Smooth muscle cell of the brain vasculature (primary cell): ENCODE measurements around the gene AGPAT2.

Experiments
- DNase-seq: peaks from one replicate; pipeline ENCODE4 v3.0.0-alpha.2; 2012; ENCODE audit warnings: low read depth, low spot score

Gene AGPAT2

DNA sequence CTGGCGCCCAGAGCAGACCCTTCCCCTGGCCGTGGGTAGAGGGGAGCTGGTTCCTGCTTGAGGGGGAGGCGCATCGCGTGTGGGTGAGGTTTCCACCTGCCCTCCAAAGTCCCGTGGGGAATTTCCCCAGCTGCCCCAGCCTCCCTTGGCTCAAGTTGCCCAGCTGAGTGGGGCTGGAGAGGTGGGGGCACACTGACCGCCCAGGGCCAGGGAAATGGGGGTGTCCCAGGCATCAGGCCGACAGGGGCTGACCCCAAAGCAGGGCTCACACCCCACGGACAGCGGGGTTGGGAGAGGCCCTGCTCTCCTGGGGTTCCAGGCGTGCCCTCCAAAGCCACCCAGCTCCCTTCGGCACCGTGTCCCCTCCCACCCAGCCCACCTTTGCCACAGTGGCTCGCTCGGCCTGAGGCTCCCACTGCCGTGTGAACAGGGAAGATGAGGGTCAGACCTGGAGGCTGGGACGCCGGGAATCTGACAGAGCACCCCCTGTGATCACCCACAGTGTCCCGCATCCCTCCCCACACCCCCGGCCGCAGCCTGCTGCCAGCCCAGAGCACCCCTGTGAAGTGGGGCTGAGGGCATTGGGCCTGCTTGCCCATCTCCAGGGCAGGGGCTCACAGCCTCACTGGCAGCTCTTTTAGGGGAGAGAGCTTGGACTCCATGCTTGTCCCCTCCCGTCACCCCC lies 25.5 kb downstream of the AGPAT2 start:
- DNase-seq: no peak

- DNase-seq: no peak
Observed at GRCh38 chr9:136660971-136661550, 26.2 kb downstream of the AGPAT2 start.

DNA sequence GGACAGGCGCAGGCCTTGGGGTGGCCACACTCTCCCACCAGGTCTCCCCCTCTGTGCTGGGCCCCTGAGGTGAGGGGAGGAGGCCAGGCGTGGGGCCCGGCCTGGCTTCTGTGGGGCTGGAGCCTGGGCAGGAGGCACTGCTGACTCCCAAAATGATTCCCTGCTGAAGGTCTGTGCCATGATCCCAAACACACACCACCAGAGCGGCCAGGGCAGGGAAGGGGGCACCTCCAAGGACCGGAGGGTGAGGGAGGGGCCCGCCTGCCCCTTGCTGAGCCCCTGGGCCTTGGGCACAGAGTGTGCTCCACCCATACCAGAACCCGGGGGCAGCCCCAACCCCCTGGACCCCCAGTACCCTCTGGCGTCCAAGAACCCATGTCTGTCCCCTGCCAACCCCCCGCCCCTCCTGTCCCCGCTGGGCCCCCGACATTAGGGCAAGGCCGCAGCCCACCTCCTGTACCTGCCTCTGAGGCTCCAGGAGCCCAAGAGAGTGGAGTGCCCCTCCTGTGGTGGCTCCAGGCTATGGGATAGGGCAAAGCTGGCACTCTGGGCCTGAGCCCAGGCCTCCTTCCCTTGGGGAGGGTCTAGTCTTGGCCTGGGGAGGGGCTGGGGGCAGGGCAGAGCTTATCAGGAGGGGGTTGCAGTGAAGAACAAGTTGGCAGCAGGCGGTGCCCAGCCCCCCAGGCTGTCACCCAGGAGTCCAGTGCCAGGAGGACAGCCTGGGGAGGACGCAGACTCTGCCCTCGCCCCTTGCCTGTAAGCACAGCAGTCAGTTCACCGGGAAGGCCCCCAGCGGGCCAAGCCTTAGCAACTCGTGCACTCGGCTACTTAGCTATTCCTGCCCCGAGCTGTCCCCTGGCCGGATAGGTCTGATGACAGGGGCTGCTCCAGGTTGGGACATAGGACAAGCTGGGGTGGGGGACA lies 27.1 kb downstream of the AGPAT2 start:
- no peak for DNase-seq

DNA sequence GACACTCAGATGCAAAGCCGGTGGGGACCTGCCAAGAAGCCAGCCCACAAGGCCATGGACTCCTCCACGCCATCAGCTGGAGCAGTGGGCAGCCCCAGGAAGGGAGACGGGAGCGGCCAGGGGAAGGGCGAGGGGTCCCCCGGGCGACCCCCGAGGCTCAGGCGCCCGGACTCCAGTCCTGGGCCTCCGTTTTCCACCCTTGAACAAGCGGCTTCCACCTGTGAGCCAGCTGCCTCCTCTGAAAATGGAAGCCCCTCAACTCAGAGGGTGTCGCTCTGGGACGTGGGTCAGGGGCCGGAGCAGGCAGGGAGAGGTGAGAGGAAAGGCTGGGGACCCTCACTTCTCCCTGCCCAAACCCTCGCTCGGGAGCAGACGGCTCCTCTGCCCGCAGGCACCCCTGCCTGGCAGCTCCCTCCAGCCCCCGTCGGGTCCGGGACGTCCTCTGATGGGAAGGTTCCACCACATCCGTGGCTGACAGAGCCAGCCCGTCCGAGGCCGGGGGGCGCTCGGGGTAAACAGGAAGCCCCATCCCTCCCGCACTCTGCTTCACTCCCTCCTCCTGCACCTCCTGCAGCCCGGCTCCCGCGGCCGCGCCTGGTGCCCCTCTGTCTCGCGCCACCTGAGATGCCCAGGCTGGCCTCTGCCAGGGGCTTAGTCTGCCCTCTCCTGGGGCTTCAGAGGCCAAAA lies 28.3 kb downstream of the AGPAT2 start:
- no peak for DNase-seq

- no peak for DNase-seq
Observed at GRCh38 chr9:136657974-136658848, 29.0 kb downstream of the AGPAT2 start.

DNA sequence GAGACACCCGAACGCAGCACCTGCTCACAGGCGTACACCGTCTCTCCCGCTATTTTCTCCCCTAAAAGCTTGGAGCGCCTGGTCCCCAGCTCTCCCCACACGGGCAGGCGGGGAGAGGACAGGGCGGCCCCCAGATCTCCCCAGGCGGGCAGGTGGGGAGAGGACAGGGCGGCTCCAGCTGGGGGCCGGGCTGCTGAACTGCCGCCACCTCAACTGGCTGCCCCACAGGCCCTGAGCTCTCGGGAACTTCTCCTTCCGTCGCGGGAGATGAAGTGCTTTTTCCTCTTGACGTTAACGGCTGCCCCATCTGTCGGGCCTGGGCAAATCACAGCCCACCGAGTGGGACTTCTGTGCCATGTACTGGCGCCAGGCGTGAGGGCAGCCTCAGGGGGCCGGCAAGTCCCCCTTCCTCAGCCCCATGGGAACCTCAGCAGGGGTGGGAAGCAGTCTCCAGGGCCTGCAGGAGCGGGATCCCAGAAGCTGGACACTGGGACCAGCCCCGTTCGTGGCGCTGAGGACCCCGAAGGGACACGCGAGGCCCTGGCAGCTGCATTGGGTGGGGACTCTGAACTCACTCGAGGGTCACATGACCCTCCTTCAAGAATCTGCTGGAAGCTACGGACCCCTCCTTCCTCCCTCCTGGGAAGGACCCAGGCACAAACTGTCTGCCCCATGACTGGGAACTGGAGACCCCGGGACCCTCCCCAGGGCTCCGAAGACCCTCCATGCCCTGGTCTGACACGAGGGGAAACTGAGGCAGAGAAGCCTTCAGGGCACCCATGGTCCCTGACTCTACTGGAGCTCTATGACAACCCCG lies 30.3 kb downstream of the AGPAT2 start:
- no peak for DNase-seq

DNA sequence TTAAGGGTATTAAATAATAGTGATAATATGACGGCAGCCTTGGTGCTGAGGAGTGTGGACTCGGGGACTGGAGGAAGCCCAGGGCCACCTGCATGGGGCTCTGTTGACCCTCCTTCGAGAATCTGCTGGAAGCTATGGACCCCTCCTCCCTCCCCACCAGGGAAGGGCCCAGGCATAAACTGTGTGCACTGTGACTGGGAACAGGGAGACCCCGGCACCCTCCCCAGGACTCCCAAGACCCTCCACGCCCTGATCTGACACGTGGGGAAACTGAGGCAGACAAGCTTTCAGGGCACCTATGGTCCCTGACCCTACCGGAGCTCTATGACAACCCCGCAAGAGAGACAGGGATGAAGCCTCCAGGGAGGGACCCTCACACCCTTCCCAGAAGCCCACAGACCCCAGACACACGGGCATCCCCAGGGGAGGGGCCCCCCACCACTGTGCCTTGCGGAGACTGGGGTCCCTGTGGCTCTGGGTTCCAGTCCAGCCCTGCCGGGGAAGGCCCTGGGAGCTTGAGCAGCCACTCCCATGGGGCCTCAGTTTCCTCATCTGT lies 31.0 kb downstream of the AGPAT2 start:
- no peak for DNase-seq

GRCh38 chr9:136655536-136656182 lies 31.6 kb downstream of the AGPAT2 start:
- no peak for DNase-seq

- DNase-seq: no peak
Observed at GRCh38 chr9:136654820-136655535, 32.3 kb downstream of the AGPAT2 start.

GRCh38 chr9:136653323-136654079 lies 33.8 kb downstream of the AGPAT2 start:
- DNase-seq: no peak

DNA sequence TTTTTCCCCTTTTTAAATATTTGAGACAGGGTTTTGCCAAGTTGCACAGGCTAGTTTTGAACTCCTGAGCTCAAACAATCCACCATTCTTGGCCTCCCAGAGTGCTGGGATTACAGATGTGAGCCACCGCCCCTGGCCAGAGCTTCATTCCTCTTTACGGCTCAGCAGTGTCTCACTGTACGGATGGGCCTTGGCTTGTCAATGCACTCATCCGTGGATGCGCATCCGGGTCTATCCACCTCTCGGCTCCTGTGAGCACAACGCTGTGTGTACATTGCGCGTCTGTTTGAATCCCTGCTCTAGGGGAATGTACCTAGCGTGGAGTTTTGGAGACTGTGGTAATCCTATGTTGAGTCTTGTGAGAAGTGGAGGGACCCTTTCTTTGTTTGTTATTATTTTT lies 35.4 kb downstream of the AGPAT2 start:
- DNase-seq: no peak

GRCh38 chr9:136650648-136651047 lies 36.6 kb downstream of the AGPAT2 start:
- DNase-seq: no peak

- no peak for DNase-seq
Observed at GRCh38 chr9:136650021-136650420, 37.2 kb downstream of the AGPAT2 start.

DNA sequence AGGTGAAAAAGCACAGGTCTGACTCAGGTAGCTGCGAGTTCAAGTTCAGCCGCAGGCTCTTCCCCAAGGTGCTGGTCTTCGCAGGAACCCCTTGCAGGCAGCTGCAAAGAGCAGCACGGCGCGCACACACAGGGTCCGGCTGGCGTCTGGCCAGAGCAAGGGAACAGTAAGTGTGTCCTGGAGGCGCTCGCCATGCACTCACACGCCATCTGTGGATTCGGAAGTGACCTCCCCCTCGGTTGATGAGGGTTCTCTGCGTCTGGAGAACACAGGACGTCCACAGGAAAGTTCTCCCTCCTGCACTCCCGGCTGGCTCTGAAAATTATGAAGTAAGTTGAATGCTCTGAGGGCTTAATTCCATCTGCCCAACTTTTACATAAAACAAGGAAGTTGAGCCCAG lies 38.5 kb downstream of the AGPAT2 start:
- DNase-seq: no peak

GRCh38 chr9:136646827-136647711 lies 40.2 kb downstream of the AGPAT2 start:
- DNase-seq: no peak

- DNase-seq: no peak
Observed at GRCh38 chr9:136645903-136646754, 41.1 kb downstream of the AGPAT2 start.
